ENCODE measurements around the gene IL16. TPM values are rescaled to one million over a fixed set of nuclear protein-coding genes. Genes with fewer than 3 reads are reported as not detected.
"Not testable (repeated sequence)": the region's sequence is repeated elsewhere in the genome, so short reads cannot be mapped to it uniquely, and the experiment has no call there.

The IL16 gene
- total and polyA plus RNA-seq, 10 donors: 93.9 to 159 (median 128) TPM

DNA sequence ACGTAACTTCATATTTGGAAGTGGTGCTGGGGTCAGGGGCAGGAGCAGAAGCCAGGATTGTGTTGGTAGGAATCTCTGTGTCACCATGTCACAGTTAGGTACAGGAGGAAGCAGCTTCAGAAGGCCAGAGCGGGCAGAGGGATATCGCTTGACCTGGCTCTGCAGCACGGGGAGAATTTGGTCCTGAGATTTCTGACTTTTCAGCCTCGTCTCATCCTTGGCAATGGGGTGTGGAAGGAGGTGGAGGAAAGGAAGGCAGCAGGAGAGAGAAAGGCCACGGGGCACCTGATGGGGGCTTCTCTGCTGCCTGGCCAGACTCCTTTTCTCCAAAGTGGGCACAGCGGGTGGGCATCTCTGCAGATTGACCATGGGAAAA, 564 bp downstream of the IL16 start:
- no peak for DNase-seq
- WGBS, 5 donors: 79 to 91% (median 85%) methylated on average over 7 of the region's 7 CpGs
- no peak overlapping the region for H3K27ac ChIP-seq
- intact Hi-C loops (cut with DNase I; ENCODE audit: low total_unique reads): no loop called here
- H3K9me3 ChIP-seq: no peaks in the 10 kb centered on the region
- no peaks in the 10 kb centered on the region for H3K27me3 ChIP-seq (replicated peaks in 1 of 7)
- no peak overlapping the region for H3K4me3 ChIP-seq
- H3K36me3 ChIP-seq: no peaks in the 10 kb centered on the region
- no peak for TF ChIP-seq POLR2A (IDR thresholded peaks at IDR 0.05)
- TF ChIP-seq, protein P1, sequence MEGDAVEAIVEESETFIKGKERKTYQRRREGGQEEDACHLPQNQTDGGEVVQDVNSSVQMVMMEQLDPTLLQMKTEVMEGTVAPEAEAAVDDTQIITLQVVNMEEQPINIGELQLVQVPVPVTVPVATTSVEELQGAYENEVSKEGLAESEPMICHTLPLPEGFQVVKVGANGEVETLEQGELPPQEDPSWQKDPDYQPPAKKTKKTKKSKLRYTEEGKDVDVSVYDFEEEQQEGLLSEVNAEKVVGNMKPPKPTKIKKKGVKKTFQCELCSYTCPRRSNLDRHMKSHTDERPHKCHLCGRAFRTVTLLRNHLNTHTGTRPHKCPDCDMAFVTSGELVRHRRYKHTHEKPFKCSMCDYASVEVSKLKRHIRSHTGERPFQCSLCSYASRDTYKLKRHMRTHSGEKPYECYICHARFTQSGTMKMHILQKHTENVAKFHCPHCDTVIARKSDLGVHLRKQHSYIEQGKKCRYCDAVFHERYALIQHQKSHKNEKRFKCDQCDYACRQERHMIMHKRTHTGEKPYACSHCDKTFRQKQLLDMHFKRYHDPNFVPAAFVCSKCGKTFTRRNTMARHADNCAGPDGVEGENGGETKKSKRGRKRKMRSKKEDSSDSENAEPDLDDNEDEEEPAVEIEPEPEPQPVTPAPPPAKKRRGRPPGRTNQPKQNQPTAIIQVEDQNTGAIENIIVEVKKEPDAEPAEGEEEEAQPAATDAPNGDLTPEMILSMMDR (IDR thresholded peaks at IDR 0.05 in 8 of 11, conservative IDR thresholded peaks at IDR 0.05 in 3 of 11): no peak
- no peak for TF ChIP-seq POLR2AphosphoS5 (IDR thresholded peaks at IDR 0.05)
- H3K4me1 ChIP-seq: no peaks in the 10 kb centered on the region

GRCh38 chr15:81197688-81198281, 1.1 kb downstream of the IL16 start:
- no peak for TF ChIP-seq POLR2A (IDR thresholded peaks at IDR 0.05)
- TF ChIP-seq POLR2AphosphoS5 (IDR thresholded peaks at IDR 0.05): no peak
- TF ChIP-seq, protein P1 (IDR thresholded peaks at IDR 0.05 in 8 of 11, conservative IDR thresholded peaks at IDR 0.05 in 3 of 11): no peak
- H3K27me3 ChIP-seq (replicated peaks in 1 of 7): no peaks in the 10 kb centered on the region
- no peak for DNase-seq
- WGBS, 5 donors: 70 to 80% (median 76%) methylated on average over 7 of the region's 7 CpGs
- intact Hi-C loops (cut with DNase I; ENCODE audit: low total_unique reads): no loop called here
- H3K4me3 ChIP-seq: no peak overlapping the region
- no peaks in the 10 kb centered on the region for H3K9me3 ChIP-seq
- no peaks in the 10 kb centered on the region for H3K36me3 ChIP-seq
- H3K4me1 ChIP-seq: no peaks in the 10 kb centered on the region
- H3K27ac ChIP-seq: no peak overlapping the region

DNA sequence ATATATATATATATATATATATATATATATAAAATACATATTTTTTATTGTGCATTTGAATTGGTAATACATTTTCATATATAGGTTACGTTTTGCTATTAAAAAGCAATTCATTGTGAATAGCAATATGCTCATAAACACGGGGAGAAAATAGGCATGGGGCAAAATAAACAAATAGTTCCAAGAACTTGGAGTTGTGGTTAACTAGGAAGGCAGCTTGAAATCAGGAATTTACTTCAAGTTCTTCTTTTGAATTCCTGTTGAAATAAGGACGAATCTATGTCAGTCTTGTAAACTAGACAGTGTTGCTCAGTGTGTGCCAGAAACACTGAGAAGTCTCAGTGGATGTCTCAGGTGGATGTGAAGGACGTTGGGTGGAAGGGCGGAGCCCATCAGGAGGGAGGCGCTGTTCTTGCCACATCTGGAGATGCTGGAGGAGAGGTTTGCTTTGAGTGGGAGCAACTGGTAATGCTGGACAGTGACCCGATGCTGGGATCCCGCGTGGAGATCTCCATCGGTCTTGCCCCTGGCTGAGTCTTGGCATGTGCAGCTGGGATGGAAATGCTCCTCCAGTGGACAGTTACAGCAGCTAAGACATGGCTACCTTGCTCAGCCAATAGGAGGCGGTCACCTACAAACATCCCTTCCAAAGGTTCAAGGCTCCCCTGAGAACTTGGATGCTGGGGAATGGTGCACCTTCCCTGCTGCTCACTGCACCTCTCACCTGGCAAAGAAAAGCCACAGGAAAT, 2.5 kb downstream of the IL16 start:
- TF ChIP-seq, protein P1 (IDR thresholded peaks at IDR 0.05 in 8 of 11, conservative IDR thresholded peaks at IDR 0.05 in 3 of 11): no peak
- TF ChIP-seq POLR2AphosphoS5 (IDR thresholded peaks at IDR 0.05) (no peak), POLR2A (IDR thresholded peaks at IDR 0.05) (no peak)
- 79 to 86% (median 81%) methylated on average over 11 of the region's 11 CpGs for WGBS, 5 donors
- no peaks in the 10 kb centered on the region for H3K4me1 ChIP-seq

DNA sequence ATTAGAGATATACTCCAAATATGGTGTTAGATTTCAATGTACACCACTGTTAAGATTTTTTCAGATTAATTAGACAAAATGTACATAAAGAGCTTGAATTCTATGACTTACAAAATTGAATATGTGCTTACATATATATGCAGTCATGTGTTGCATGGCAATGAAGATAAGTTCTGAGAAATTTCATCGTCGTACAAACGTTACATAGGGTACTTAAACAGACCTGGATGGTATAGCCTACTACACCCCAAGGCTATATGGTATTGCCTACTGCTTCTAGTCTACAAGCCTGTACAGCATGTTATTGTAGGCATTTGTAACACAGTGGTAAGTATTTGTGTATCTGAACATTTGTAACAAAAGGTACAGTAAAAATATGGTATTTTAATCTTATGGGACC, 9.3 kb downstream of the IL16 start:
- no peak overlapping the region for H3K27ac ChIP-seq
- no peaks in the 10 kb centered on the region for H3K27me3 ChIP-seq (replicated peaks in 1 of 7)
- no peaks in the 10 kb centered on the region for H3K36me3 ChIP-seq
- intact Hi-C loops (cut with DNase I; ENCODE audit: low total_unique reads): no loop called here
- no peaks in the 10 kb centered on the region for H3K4me1 ChIP-seq
- H3K4me3 ChIP-seq: no peak overlapping the region
- no peak for DNase-seq
- 90 to 97% (median 96%) methylated on average over 3 of the region's 3 CpGs for WGBS, 5 donors
- no peak for TF ChIP-seq POLR2A (IDR thresholded peaks at IDR 0.05)
- TF ChIP-seq, protein P1 (IDR thresholded peaks at IDR 0.05 in 8 of 11, conservative IDR thresholded peaks at IDR 0.05 in 3 of 11): no peak
- no peak for TF ChIP-seq POLR2AphosphoS5 (IDR thresholded peaks at IDR 0.05)
- peaks cover 0 to 13% (median 4%) of the 10 kb centered on the region in 8 donors for H3K9me3 ChIP-seq

More for the DNA sequence above, 2.5 kb downstream of the IL16 start:
- H3K4me3 ChIP-seq: no peak overlapping the region
- H3K9me3 ChIP-seq: no peaks in the 10 kb centered on the region
- DNase-seq: no peak
- no peak overlapping the region for H3K27ac ChIP-seq
- no peaks in the 10 kb centered on the region for H3K36me3 ChIP-seq
- H3K27me3 ChIP-seq (replicated peaks in 1 of 7): no peaks in the 10 kb centered on the region
- intact Hi-C loops (cut with DNase I; ENCODE audit: low total_unique reads): no loop called here

GRCh38 chr15:81207987-81208386, 11.3 kb downstream of the IL16 start:
- H3K4me3 ChIP-seq; H3K4me1 ChIP-seq; H3K36me3 ChIP-seq; H3K27ac ChIP-seq; intact Hi-C loops (cut with DNase I; ENCODE audit: low total_unique reads); DNase-seq; H3K27me3 ChIP-seq (replicated peaks in 1 of 7): not testable (repeated sequence)
- H3K9me3 ChIP-seq: peaks cover 0 to 13% (median 4%) of the 10 kb centered on the region in 8 donors
- WGBS, 5 donors: 60 to 92% (median 79%) methylated on average over 1 of the region's 1 CpG
